ENCODE results near the gene BMPR1A. TPM values are rescaled to one million over a fixed set of nuclear protein-coding genes. Genes with fewer than 3 reads are reported as not detected.

BMPR1A gene
- total RNA-seq, 1 experiment from 2014 or later = 35.1 TPM

- H3K9me3 ChIP-seq = no peaks in the 10 kb centered on the region
- DNase-seq = no peak
- no peak overlapping the region for H3K4me3 ChIP-seq
- no peaks in the 10 kb centered on the region for H3K36me3 ChIP-seq
- H3K27me3 ChIP-seq = no peaks in the 10 kb centered on the region
Measured at GRCh38 chr10:86867149-86867548, 110.7 kb downstream of the BMPR1A start.

DNA sequence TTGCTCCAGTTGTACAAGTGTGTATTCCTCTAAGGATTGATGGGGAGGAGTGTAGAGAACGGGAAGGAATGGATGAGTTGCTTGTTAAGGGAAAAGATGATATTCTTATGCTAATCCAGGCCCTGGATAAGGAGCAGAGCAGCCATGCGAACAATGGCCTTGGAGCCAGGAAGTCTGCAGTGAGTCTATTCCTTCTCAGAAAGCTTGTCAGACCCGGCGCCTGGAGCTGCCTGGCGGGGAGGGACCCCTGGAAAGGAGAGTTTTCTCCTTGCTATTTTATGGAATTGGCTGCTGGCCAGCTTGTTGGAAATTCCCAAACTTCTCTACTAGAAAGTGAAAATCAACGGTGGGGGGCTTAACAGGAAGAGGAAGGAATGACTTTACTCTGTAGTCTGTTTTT lies 111.9 kb downstream of the BMPR1A start:
- no peak overlapping the region for H3K4me3 ChIP-seq
- no peaks in the 10 kb centered on the region for H3K9me3 ChIP-seq
- no peak for DNase-seq
- no peaks in the 10 kb centered on the region for H3K27me3 ChIP-seq
- H3K36me3 ChIP-seq = no peaks in the 10 kb centered on the region

GRCh38 chr10:86870679-86871078 lies 114.3 kb downstream of the BMPR1A start:
- DNase-seq = no peak
- Histone ChIP-seq H3K4me3 (no peak overlapping the region), H3K27me3 (no peaks in the 10 kb centered on the region), H3K9me3 (no peaks in the 10 kb centered on the region), H3K36me3 (no peaks in the 10 kb centered on the region)

DNA sequence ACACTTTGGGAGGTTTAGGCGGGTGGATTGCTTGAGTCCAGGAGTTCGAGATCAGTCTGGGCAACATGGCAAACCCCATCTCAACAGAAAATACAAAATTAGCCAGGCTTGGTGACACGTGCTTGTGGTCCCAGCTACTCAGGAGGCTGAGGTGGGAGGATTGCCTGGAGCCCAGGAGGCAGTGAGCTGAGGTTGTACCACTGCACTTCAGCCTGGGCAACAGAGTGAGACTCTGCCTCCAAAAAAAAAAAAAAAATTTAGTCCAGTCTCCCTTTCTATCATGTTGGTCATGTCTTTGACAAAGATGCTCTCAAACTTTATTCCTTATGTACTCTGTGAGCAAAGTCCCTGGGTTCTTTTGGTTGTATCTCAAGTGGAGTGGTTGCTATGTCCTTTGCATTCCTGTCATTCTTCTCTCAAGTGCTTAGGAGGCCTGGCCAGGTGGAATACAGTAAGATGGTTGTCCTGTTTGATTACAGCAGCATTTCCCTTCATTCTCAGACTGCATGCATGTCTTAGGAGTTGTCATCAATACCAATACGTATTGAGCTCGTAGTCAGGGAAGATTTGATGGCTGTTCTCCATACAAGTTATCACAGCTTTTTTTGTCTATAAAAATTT lies 115.3 kb downstream of the BMPR1A start:
- no peaks in the 10 kb centered on the region for H3K27me3 ChIP-seq
- no peak overlapping the region for H3K4me3 ChIP-seq
- no peak for DNase-seq
- H3K9me3 ChIP-seq = no peaks in the 10 kb centered on the region
- peaks cover 8% of the 10 kb centered on the region for H3K36me3 ChIP-seq

DNA sequence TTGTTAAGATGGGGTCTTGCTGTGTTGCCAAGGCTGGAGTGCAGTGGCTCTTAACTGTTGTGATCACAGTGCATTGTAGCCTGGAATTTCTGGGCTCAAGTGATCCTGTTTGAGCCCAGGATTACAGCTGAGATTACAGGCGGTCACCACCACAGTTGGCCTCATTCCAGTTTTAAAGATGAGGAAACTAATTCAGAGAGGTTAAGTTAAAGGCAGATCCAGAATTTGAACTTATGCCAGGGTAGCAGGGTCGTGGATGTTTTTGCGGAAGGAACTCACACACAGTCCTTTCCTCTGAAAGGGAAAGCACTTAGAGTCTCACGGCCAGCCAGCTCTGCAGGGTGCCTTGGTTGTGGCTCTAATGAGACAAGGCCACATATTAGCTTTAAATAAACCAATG lies 116.3 kb downstream of the BMPR1A start:
- H3K36me3 ChIP-seq = peaks cover 12% of the 10 kb centered on the region
- no peak overlapping the region for H3K4me3 ChIP-seq
- no peaks in the 10 kb centered on the region for H3K27me3 ChIP-seq
- no peak for DNase-seq
- no peaks in the 10 kb centered on the region for H3K9me3 ChIP-seq

DNA sequence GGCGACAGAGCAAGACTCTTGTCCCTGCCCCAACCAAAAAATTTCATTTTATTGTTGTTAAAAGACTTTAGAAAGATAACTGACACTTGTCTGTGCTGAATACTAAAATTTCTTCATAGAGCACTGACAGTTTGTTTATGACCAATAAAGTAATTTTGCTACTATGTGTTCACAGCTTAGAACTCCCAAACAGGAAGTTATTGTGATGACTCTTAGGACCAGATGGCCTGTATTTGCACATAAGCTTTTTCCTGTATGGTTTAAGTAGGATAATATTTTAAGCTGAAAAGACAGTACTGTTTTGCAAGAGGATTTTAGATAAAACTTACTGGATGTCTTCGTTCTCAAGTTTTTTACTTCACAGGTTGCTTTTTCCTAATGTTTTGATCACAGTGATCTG lies 120.3 kb downstream of the BMPR1A start:
- no peak overlapping the region for H3K4me3 ChIP-seq
- H3K36me3 ChIP-seq = peaks cover 12% of the 10 kb centered on the region
- no peak for DNase-seq
- H3K27me3 ChIP-seq = no peaks in the 10 kb centered on the region
- no peaks in the 10 kb centered on the region for H3K9me3 ChIP-seq

- Histone ChIP-seq H3K36me3 (peaks cover 12% of the 10 kb centered on the region), H3K4me3 (no peak overlapping the region), H3K27me3 (no peaks in the 10 kb centered on the region), H3K9me3 (no peaks in the 10 kb centered on the region)
- no peak for DNase-seq
Measured at GRCh38 chr10:86878983-86879713, 122.7 kb downstream of the BMPR1A start.

DNA sequence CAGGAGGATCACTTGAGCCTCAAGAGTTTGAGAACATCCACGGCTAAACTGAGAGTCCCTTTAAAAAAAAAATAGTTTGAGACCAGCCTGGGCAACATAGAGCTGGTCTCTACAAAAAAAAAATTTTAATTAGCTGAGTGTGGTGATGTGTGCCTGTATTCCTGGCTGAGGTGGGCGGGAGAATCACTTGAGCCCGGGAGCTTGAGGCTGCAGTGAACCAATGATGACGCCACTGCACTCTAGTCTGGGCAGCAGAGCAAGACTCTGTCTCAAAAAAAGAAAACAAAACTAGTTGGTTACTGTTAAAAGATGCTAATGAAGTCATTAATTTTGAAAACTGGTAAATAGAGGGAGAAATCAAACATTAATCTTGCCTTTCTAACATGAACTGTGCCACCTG lies 124.6 kb downstream of the BMPR1A start:
- Histone ChIP-seq H3K4me3 (no peak overlapping the region), H3K27me3 (no peaks in the 10 kb centered on the region), H3K36me3 (peaks cover 10% of the 10 kb centered on the region), H3K9me3 (no peaks in the 10 kb centered on the region)
- no peak for DNase-seq

GRCh38 chr10:86888585-86889381 lies 132.4 kb downstream of the BMPR1A start:
- no peak overlapping the region for H3K4me3 ChIP-seq
- H3K27me3 ChIP-seq = no peaks in the 10 kb centered on the region
- no peak for DNase-seq
- no peaks in the 10 kb centered on the region for H3K9me3 ChIP-seq
- peaks cover 16% of the 10 kb centered on the region for H3K36me3 ChIP-seq

DNA sequence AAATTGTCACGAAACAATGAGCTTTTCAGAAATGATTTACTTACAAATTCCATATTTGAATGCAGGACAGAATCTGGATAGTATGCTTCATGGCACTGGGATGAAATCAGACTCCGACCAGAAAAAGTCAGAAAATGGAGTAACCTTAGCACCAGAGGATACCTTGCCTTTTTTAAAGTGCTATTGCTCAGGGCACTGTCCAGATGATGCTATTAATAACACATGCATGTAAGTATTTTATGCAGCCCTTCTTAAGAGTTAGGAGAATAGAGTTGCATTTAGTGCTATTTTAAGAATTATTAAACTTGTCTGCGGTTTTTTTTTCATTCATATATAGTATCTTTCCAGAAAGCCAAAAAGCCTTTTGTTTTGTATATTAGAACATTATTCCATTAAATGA lies 133.6 kb downstream of the BMPR1A start:
- peaks cover 22% of the 10 kb centered on the region for H3K36me3 ChIP-seq
- no peak overlapping the region for H3K4me3 ChIP-seq
- no peak for DNase-seq
- no peaks in the 10 kb centered on the region for H3K9me3 ChIP-seq
- no peaks in the 10 kb centered on the region for H3K27me3 ChIP-seq

GRCh38 chr10:86898511-86898910 lies 142.1 kb downstream of the BMPR1A start:
- Histone ChIP-seq H3K9me3 (no peaks in the 10 kb centered on the region), H3K4me3 (no peak overlapping the region), H3K36me3 (peaks cover 36% of the 10 kb centered on the region), H3K27me3 (no peaks in the 10 kb centered on the region)
- no peak for DNase-seq

- Histone ChIP-seq H3K4me3 (no peak overlapping the region), H3K9me3 (no peaks in the 10 kb centered on the region), H3K27me3 (no peaks in the 10 kb centered on the region), H3K36me3 (peaks cover 39% of the 10 kb centered on the region)
- DNase-seq = no peak
Measured at GRCh38 chr10:86899132-86899531, 142.7 kb downstream of the BMPR1A start.

- Histone ChIP-seq H3K4me3 (no peak overlapping the region), H3K9me3 (no peaks in the 10 kb centered on the region), H3K36me3 (peaks cover 40% of the 10 kb centered on the region), H3K27me3 (no peaks in the 10 kb centered on the region)
- DNase-seq = peak; percentile 21
Measured at GRCh38 chr10:86899670-86900276, 143.4 kb downstream of the BMPR1A start.

DNA sequence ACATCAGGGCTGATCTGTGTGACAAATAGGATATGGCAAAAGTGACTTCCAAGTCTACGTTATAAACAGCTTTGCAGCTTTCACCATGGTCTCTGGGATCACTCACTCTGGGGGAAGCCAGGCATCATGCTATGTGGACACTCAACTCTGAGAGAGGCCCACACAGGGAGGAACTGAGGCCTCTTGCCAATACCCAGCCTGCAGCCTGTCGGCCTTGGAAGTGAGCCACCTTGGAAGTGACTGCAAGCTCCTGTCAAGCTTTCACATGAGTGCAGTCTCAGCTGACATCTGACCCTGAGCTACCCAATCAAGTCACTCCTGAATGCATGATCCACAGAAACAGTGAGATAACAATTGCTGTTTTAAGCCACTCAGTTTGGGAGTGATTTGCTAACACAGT lies 144.5 kb downstream of the BMPR1A start:
- no peaks in the 10 kb centered on the region for H3K9me3 ChIP-seq
- peak; percentile 4 for DNase-seq
- H3K4me3 ChIP-seq = no peak overlapping the region
- no peaks in the 10 kb centered on the region for H3K27me3 ChIP-seq
- peaks cover 41% of the 10 kb centered on the region for H3K36me3 ChIP-seq

GRCh38 chr10:86904600-86904999 lies 148.2 kb downstream of the BMPR1A start:
- Histone ChIP-seq H3K4me3 (no peak overlapping the region), H3K36me3 (peaks cover 54% of the 10 kb centered on the region), H3K27me3 (no peaks in the 10 kb centered on the region), H3K9me3 (no peaks in the 10 kb centered on the region; the same call in 1 of the 2 replicates)
- no peak for DNase-seq

- H3K36me3 ChIP-seq = peaks cover 49% of the 10 kb centered on the region
- H3K27me3 ChIP-seq = no peaks in the 10 kb centered on the region
- no peaks in the 10 kb centered on the region; the same call in 1 of the 2 replicates for H3K9me3 ChIP-seq
- H3K4me3 ChIP-seq = no peak overlapping the region
- DNase-seq = peak; percentile 23
Measured at GRCh38 chr10:86905429-86905828, 149.0 kb downstream of the BMPR1A start.

- Histone ChIP-seq H3K36me3 (peaks cover 54% of the 10 kb centered on the region), H3K9me3 (no peaks in the 10 kb centered on the region), H3K4me3 (no peak overlapping the region), H3K27me3 (no peaks in the 10 kb centered on the region)
- DNase-seq = no peak
Measured at GRCh38 chr10:86914734-86915133, 158.3 kb downstream of the BMPR1A start.
